NCI-H2081 treated with DMSO at 0.1 percent for 48 hours (cell line): ENCODE results near the gene TEX38.
A peak's percentile ranks its signal among the peaks of the same experiment; 100 is the strongest.
"Not testable (repeated sequence)": the region's sequence is repeated elsewhere in the genome, so short reads cannot be mapped to it uniquely, and the experiment has no call there.

Experiments
- DNase-seq: peaks from one replicate; lab custom pipeline; 2025; lab: John Stamatoyannopoulos, UW

The TEX38 gene

GRCh38 chr1:46671554-46671953 lies at the start of gene TEX38:
Gene TEX38 (plus strand): TSS chr1:46671854. CDS start chr1:46671935, 81 bp downstream.
- no peak for DNase-seq

- DNase-seq = no peak
These were observed 49.7 kb upstream of the TEX38 start for GRCh38 chr1:46621930-46622329.

DNA sequence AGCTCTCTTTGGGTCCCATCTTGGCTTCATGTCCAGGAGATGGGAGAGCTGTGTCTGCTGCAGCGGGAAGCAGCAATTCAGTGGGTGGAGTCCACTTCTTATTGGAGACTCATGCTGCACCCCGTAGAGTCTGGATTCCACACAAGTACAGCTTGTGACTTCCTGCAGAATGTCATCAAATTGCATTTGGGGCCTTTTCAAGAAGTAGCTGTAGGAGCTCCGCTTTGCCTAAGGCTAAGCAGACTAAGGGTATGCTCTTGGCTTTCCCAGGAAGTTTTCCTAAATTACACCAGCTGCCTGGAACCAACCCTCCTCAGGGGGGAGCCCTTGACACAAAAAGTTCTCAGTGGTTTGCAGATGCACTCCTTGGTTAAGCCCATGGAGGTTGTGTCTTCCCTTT lies 49.3 kb upstream of the TEX38 start:
- DNase-seq = no peak

DNA sequence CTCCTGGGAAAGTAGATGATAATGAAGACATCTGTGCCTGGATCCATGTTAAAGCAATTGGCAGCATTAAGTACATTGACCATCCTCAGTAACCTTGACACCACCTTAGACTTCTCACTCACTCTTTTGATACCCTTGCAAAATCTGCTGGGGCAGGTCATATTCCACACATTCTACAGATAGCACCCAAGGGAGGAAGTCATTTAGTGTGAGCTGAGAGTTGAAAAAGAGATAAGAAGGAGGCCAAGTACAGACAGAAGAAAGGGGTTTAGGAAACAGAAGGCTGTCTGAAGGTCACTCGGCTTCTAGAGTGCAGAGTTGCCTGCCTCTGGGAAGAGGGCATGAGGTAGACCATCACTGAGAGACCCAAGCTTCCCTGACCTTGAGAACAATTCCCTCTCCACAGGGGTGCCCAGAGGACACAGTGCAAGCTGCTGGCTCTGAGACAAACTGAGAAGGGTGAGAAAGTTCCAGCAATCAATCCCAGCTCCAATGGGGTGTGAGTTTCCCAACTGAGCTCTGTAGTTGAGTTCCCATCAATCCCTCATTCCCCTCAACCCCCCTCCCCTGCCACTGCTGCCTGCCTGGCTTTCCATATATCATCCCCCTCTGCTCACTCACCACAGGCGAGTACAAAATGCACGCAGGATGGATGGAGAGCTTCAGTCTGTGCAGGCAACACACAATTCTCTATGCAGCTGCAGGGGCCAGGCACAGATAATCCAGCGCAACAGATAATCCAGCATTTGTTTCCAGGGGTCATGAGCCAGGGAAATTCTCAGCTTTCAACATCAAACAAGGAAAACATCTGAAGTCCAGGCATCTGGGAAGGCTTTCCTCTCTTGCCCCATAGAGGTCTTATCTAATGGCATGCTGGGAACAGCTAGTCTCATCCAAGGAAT lies 47.7 kb upstream of the TEX38 start:
- no peak for DNase-seq

GRCh38 chr1:46630719-46631118 lies 40.9 kb upstream of the TEX38 start:
- no peak for DNase-seq

GRCh38 chr1:46635205-46635604 lies 36.4 kb upstream of the TEX38 start:
- DNase-seq = no peak

DNA sequence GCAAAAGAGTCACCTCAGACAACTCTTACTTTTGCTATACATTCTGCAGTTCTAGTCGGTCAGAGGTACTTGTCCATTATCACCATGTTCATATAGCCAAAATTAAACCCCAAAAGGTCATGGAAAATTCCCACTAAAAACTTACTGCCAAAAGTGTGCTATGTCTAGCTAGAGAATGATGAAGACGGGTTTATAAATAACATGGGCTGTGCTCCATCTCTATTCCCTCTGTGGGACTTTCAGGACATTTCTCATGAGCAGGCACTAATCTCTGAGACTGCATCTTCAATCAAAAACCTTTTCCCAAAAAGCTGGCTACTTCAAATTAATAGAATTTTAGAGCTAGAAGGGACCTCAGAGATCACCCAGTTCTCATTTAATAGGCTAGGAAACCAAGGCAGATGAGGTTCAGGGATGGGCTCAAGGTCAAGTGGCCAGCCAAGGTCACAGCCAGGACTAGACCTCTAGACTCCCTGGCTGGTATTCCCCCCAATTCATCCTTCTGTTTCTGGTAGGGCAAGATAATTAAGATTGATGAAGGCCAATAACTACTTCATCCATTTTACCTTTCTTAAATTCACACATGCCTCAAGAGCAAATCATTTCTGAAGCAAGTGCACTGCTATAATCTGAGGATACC lies 34.1 kb upstream of the TEX38 start:
- no peak for DNase-seq

GRCh38 chr1:46638921-46639320 lies 32.7 kb upstream of the TEX38 start:
- no peak for DNase-seq

GRCh38 chr1:46639547-46639946 lies 32.1 kb upstream of the TEX38 start:
- no peak for DNase-seq

DNA sequence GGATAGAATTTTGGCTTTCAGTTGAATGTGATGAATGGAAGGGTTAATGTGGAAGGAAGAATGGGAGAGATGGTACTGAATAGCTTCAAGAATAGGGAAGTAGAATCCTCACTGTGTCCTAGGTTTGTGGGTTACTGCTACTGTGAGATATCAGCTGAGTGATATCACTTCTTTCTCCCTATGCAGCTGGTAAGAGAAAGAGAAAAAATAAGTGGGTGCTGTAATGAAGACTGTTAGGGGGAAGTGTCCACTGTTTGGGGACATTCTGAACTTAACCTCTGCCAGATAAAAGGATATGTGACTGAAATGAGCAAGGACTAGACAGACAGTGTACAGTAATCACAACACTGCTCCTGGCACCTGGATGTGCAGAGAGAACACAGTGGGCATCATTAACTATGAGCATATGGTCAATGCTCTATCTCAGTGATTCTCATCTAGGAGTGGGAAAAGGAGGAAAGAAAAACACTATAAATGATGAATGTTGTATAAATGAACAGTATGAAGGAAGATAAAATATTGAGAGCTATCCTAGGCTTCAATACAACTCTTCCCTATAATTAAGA lies 29.5 kb upstream of the TEX38 start:
- no peak for DNase-seq

- DNase-seq = peak; percentile 96
These were observed 28.3 kb upstream of the TEX38 start for GRCh38 chr1:46643368-46643775.

- DNase-seq = no peak
These were observed 25.8 kb upstream of the TEX38 start for GRCh38 chr1:46645815-46646214.

GRCh38 chr1:46646331-46646730 lies 25.3 kb upstream of the TEX38 start:
- no peak for DNase-seq

- no peak for DNase-seq
These were observed 24.8 kb upstream of the TEX38 start for GRCh38 chr1:46646844-46647243.

DNA sequence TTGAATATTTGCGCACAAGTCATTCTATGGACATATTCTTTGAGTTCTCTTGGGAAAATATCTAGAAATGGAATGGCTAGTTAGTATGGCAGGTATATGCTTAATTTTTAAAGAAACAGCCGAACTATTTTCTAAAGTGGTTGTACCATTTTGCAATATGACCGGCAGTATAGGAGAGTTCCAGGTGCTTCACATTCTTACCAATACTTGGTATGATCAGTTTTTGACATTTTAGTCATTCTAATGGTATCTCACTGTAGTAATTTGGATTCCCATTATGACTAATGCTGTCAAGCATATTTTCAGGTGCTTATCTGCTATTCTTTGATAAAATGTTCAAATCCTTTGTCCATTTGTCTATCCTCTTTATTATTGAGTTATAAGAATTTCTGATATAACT lies 24.0 kb upstream of the TEX38 start:
- no peak for DNase-seq

DNA sequence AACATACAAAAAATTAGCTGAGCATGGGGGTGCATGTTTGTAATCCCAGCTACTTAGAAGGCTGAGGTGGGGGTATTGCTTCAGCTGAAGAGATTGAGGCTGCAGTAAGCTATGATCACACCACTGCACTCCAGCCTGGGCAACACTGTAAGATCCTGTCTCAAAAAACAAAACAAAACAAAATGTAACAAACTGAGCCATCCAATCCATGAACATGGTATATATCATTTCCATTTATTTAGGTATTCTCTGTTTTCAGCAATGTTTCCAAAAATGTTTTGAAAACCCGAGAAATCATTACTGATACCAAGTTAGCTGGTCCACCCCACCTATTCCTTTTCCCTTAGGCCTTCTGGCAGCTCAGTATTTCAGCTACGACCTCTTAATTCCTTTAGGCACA lies 21.9 kb upstream of the TEX38 start:
- no peak for DNase-seq

DNA sequence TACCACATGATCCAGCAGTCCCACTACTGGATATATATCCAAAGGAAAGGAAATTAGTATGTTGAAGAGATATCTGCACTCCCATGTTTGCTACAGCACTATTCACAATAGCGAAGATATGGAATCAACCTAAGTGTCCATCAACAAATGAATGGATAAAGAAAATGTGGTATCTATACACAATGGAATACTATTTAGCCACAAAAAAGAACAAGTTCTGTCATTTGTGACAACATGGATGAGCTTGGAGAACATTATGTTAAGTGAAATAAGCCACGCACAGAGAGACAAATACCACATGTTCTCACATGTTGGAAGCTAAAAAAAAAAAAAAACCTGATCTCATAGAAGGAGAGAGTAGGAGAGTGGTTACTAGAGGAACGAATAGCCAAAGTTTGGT lies 21.2 kb upstream of the TEX38 start:
- DNase-seq = no peak

GRCh38 chr1:46651152-46651551 lies 20.5 kb upstream of the TEX38 start:
- not testable (repeated sequence) for DNase-seq

- DNase-seq = no peak
These were observed 19.1 kb upstream of the TEX38 start for GRCh38 chr1:46652321-46653100.

GRCh38 chr1:46653405-46653958 lies 18.2 kb upstream of the TEX38 start:
- no peak for DNase-seq

DNA sequence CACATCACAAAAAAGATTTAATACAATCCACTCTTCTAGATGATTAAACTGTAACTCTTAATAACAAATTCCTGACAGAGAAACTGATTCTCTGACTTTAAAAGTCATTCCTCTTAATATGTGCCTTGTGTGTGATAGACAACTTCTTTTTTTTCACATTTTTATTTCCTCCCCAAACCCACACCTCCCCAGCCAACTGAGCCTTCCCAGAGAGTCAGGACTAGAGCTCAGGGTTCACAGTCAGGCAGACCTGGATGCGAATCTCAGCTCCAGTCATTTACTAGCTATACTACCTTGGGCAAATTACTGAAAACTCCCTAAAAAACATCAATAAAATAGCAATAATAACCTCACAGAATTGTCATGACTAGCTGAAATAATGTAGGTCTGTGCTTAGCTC lies 17.6 kb upstream of the TEX38 start:
- no peak for DNase-seq

DNA sequence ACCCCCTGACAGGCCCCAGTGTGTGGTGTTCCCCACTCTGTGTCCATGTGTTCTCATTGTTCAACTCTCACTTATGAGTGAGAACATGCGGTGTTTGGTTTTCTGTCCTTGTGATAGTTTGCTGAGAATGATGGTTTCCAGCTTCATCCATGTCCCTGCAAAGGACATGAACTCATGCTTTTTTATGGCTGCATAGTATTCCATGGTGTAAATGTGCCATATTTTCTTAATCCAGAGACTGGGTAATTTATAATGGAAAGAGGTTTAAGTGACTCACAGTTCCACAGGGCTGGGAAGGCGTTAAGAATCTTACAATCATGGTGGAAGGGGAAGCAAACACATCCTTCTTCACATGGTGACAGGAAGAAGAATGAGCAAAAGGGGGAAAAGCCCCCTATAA lies 17.0 kb upstream of the TEX38 start:
- DNase-seq = not testable (repeated sequence)
